Activated naive CD4-positive, alpha-beta T cell treated with anti-CD3 and anti-CD28 coated beads, Interleukin-2, amount 50 U/mL, for 16 hours (primary cell): Measurements from ENCODE around the gene TRIM17.

Experiments
- DNase-seq: peaks from one replicate; pipeline ENCODE4 v3.0.0-alpha.2; 2020

The TRIM17 gene

DNA sequence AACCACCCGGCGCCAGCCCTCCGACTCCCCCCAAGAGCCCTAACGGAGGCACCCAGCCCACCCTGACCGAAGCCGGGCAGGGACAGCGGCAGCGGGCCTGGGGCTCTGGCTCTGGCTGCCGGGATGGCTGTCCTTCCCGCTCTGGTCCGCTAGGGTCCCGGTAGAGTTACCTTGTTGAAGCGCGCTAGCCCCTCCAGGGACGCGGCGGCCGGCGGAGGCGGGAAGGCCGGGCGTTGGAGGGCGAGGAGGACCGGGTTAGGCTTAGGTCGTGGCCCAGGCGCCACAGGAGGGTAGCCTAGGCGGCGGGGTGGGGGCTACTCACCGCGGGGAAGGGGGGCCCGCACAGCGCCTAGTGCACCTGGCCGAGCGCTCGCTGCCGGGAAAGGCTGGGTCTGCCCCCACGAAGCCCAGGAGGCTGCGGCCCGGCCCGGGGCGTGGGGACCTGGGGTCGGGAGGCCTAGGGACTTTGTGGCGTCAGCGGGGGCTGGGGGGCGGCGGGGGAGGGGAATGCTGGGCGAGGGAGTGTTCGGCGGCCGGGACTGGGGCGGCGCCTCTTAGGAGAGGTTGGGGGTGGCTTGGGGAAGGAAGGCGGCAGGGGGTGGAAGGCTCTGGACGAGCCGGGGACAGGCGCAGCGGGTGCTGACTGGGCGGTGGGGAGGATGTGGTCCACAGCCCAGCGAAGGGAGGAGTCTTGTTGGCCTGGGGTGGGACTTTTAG, at the start of gene TRIM17:
TSS of gene TRIM17 (minus strand) at position 645 of the 717 bp plus-strand sequence. CDS start 1,789 bp downstream, outside the sequence.
- DNase-seq, result peak; percentile 51

GRCh38 chr1:228465571-228466146, 49.0 kb upstream of the TRIM17 start:
- no peak for DNase-seq

DNA sequence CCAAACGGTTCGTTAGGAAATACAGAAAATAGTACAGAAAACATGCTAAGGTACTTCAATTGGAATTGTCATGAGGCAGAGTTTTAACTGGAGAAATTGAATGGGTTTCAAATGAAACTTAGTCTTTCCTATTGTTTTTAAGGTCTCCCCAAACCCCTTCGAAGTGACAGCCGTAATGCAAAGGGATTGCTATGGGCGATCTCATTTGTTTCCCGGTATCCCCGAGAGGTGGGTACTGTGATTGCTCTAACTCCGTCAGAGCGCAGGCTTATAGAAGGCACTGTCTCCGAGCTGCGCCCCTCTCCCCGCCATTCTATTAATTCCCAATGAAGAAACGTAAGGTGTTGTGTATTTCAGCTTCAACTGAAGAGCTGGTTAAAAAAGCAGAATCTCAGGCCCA, 48.5 kb upstream of the TRIM17 start:
- DNase-seq, result no peak

- DNase-seq, result peak; percentile 86
Observed at GRCh38 chr1:228464487-228464983, 47.9 kb upstream of the TRIM17 start.

- peak; percentile 31 for DNase-seq
Observed at GRCh38 chr1:228463559-228464455, 47.1 kb upstream of the TRIM17 start.

- no peak for DNase-seq
Observed at GRCh38 chr1:228463009-228463558, 46.4 kb upstream of the TRIM17 start.

DNA sequence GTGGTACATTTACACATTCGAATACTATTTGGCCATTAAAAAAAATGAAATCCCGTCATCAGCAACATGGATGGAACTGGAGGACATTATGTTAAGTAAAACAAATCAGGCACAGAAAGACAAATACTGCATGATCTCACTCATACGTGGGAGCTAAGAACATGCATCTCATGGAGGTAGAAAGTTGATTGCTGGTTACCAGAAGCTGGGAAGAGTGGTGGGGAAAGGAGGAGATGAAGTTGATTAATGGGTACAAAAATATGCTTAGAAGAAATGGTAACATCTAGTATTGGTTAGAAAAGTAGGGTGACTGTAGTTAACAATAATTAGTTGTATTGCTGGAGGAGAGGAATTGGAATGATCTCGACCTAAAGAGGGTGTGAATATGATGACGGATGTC, 45.9 kb upstream of the TRIM17 start:
- DNase-seq, result no peak

GRCh38 chr1:228460821-228461220, 44.2 kb upstream of the TRIM17 start:
- DNase-seq, result no peak

DNA sequence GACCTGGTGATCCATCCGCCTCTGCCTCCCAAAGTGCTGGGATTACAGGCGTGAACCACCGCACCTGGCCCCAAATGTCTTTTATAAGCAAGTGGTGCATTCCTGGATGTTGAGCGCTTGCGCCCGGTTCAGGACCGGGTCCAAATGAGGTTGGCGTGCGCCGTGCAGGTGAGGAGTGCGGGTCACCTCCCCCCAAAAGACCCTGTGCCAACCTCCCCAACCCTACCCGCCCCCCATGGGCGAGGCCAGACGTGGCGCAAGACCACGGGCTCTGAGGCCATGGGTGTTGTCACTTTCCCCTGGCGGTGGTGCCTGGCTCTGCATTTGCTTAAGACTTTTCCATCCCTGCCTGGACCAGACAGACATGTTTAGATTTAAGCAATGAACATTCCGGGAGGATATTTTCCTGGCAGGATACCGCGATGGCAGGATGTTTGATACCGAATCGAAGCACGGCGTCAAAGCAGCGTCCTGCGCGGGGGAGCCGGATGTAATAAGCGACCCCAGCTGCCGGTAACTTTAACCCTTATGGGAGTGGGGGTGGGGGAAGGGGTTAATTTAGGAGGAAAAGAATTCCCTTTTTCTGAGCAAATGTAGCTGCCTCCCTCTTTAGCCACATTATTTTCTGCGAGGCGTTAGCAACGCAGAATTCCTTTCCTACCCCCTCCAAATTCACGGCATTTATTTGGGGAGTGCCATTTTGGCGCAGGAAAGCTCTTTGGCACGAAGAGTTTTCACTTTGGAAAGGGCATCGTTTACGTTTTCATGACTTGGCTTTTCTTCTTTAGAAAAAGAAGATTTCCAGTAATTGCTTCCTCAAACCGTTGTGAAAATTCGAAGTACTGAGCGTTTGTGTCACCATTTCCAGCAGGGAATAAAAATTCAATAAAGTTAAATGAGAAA, 42.7 kb upstream of the TRIM17 start:
- DNase-seq, result peak; percentile 50

DNA sequence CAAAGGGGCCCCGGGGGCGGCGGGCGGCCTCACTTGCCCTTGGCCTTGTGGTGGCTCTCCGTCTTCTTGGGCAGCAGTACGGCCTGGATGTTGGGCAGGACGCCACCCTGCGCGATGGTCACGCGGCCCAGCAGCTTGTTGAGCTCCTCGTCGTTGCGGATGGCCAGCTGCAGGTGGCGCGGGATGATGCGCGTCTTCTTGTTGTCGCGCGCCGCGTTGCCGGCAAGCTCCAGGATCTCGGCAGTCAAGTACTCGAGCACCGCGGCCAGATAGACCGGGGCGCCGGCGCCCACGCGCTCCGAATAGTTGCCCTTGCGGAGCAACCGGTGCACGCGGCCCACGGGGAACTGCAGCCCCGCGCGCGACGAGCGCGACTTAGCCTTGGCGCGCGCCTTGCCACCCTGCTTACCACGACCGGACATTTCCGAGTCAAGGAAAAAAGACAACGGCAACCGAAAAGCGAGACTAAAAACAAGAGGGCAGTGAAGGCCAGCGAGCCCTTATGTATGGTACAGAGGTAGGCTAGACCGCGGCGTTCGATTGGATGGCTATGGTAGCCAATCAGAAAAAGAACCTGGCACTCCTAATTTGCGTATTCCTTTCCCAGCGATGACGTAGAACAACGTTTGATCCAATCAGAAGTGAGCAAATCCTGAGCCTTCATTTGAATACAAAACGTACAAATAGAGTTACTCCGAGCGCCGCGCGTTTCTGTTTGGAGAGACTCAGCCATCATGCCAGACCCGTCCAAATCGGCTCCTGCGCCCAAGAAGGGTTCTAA, 40.9 kb upstream of the TRIM17 start:
- peak; percentile 80 for DNase-seq

GRCh38 chr1:228457017-228457395, 40.3 kb upstream of the TRIM17 start:
- no peak for DNase-seq

- no peak for DNase-seq
Observed at GRCh38 chr1:228456252-228457016, 39.8 kb upstream of the TRIM17 start.

- DNase-seq, result no peak
Observed at GRCh38 chr1:228455715-228456114, 39.1 kb upstream of the TRIM17 start.

GRCh38 chr1:228454238-228454637, 37.6 kb upstream of the TRIM17 start:
- DNase-seq, result no peak

GRCh38 chr1:228453614-228454013, 37.0 kb upstream of the TRIM17 start:
- DNase-seq, result no peak

DNA sequence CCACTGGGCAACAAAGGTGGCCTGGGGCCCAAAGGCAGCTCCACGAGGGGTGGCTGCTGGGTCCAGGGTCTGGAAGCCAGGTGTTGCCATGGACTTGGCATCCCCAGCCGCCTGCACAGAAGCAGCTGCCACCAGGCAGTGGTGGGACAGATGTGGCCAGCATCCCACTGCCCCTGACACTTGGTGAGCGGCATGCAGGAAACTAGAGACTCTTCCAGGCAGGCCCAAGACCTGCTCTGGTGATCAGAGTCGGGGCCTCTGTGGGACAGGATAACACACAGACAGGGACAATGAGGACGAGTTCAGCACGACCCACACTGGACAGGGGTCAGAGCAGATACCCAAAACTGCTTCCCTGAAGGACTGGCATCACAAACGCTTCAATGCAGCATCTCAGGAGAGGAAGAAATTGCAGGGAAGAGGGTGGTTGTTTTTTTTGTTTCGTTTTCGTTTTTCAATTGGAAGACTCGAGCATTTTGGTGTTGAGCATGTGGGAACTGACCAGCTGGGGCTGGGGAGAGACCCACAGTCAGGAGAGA, 36.4 kb upstream of the TRIM17 start:
- no peak for DNase-seq

- DNase-seq, result no peak
Observed at GRCh38 chr1:228452194-228453021, 35.7 kb upstream of the TRIM17 start.

DNA sequence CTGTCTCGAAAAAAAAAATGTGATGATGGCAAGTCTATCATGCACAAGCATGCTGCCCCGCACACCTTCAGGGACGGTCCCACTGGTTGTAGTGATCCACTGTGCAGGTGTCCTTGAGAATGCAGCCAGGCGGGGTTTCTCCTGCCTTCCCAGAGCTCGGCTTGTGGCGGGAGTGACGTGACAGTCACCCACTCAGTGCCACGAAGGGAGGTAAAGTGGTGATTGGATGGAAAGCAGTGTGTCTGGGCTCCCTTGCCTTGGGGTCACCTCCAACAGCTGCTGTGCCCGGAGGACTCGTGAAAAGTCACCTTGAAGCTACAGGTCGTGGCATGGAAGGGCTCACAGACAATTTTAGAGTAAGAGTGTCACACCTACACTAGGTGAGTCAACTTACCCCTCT, 33.5 kb upstream of the TRIM17 start:
- DNase-seq, result no peak

- no peak for DNase-seq
Observed at GRCh38 chr1:228448372-228448771, 31.7 kb upstream of the TRIM17 start.
